Ovary (tissue), 9 donors: ENCODE results near the gene TP63. TPM values are rescaled to one million over a fixed set of nuclear protein-coding genes. Genes with fewer than 3 reads are reported as not detected.
"Not testable (repeated sequence)": the region's sequence is repeated elsewhere in the genome, so short reads cannot be mapped to it uniquely, and the experiment has no call there.

Experiments
- DNase-seq, 5 donors: peaks; one replicate each; pipeline ENCODE4 v3.0.0-alpha.2; 2019 to 2020
- H3K27ac ChIP-seq, 2 donors: fragments of 200-600 bp; one replicate each; pipeline versions ENCODE4 v1.5.1 to v1.8.0; 2019 to 2022
- H3K27me3 ChIP-seq: fragments of 200-600 bp; one replicate; pipeline ENCODE4 v1.8.0; 2022
- H3K36me3 ChIP-seq: fragments of 200-600 bp; sonication (generic); one replicate; pipeline ENCODE4 v1.5.1; 2019
- H3K4me1 ChIP-seq: one replicate; pipeline ENCODE4 v1.8.1; 2013; ENCODE audit warnings: mild to moderate bottlenecking, moderate library complexity; ENCODE audit not compliant: insufficient read depth
- H3K4me3 ChIP-seq: fragments of 200-600 bp; sonication (generic); one replicate; pipeline ENCODE4 v1.5.1; 2017
- H3K9me3 ChIP-seq, 2 donors: fragments of 200-600 bp in 1 of 2; sonication (generic) in 1 of 2; one replicate each; pipeline versions ENCODE4 v1.5.1 to v1.8.1; 2013 to 2019; ENCODE audit warnings: mild to moderate bottlenecking in 1 of 2, moderate library complexity in 1 of 2
- EP300 ChIP-seq: sonication (generic); formaldehyde crosslinking; IDR thresholded peaks from one replicate; pipeline ENCODE4 v1.6.1; 2017; ENCODE audit warnings: antibody characterized with exemption
- POLR2A ChIP-seq: fragments of 450-650 bp; IDR thresholded peaks from one replicate; pipeline ENCODE4 v1.6.1; 2017; ENCODE audit warnings: antibody characterized with exemption, mild to moderate bottlenecking, moderate library complexity
- WGBS, 3 donors: extraction: QIAGEN DNeasy Blood & Tissue Kit in 1 of 3; methylation state at CpG; one replicate each; pipeline versions ENCODE4 v1.1.5 to v1.1.7; 2013 to 2017; 5-methylcytosine and 5-hydroxymethylcytosine counted together
- intact Hi-C, 4 donors: fragments of 100-400 bp; cut with DNase I; formaldehyde crosslinking; loops; one replicate each; pipeline versions ENCODE4 v1.11.0 to v1.15.1; 2022 to 2023
- polyA plus RNA-seq, 2 donors: library from polyadenylated mRNA; stranded (reverse); fragments of 200-250 nt in 1 of 2; fragments of 350-450 nt in 1 of 2; fragmentation: Illumina TruSeq in 1 of 2; extraction: RNeasy Lipid Tissue Mini Kit (QIAGEN cat#74804) in 1 of 2; gene quantifications; one replicate each; pipeline ENCODE4 v1.2.3, GENCODE V29; 2013 to 2014
- total RNA-seq, 7 donors: library from RNA; depleted of rRNA in 2 of 7; stranded (reverse); fragments of >200 nt in 2 of 7; fragmentation: NEBNext Ultra II Directional in 3 of 7; extraction: Animal tissue kit (Norgen Biotek cat#: 25700) in 3 of 7; gene quantifications; one replicate each; pipeline versions ENCODE4 v1.1.0 to v1.2.4, GENCODE V29; 2016 to 2023
- TF ChIP-seq, protein P1 (sequence below), 3 donors: fragments of 450-650 bp in 2 of 3; fragments of 200-600 bp in 1 of 3; IDR thresholded peaks; one replicate each; pipeline versions ENCODE4 v1.5.1 to v1.8.0; 2016 to 2022; ENCODE audit warnings: antibody characterized with exemption in 3 of 3, mild to moderate bottlenecking in 1 of 3
- donor health status: DM: no; HTN: no; CAD: no; lungs with moderate emphysema.
- donor health status: DM: no; HTN: no; CAD: no.
- donor health status: Bipolar disorder and iron deficiency.
- donor health status: DM: yes; HTN: yes; CAD: no.
- donor health status: DM: no; HTN: no; CAD: no.
- donor health status: DM: yes; HTN: yes; CAD: no.

The TP63 gene
- total and polyA plus RNA-seq, 9 donors = 0.15 to 0.79 (median 0.22) TPM; not detected in 1

DNA sequence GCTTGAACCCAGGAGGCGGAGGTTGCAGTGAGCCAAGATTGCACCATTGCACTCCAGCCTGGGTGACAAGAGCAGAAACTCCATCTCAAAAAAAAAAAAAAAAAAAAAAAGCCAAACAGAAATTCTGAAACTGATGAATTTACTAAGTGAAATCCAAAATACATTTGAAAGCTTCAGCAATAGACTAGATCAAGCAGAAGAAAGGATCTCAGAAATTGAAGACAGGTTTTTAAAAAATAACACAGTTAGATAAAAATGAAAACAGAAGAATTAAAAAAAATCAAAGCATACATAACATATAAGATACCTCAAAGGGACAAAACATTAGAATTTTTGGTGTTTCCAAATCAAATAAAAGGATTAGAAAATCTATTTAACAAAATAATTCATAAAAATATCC is 114.4 kb downstream of the TP63 start:
- peaks cover 0 to 3% of the 10 kb centered on the region in 2 donors for H3K9me3 ChIP-seq
- DNase-seq = no peak
- no peaks in the 10 kb centered on the region for H3K36me3 ChIP-seq
- peaks cover 2% of the 10 kb centered on the region for H3K27me3 ChIP-seq
- intact Hi-C loops = no loop called here
- TF ChIP-seq POLR2A = no peak
- TF ChIP-seq, protein P1, sequence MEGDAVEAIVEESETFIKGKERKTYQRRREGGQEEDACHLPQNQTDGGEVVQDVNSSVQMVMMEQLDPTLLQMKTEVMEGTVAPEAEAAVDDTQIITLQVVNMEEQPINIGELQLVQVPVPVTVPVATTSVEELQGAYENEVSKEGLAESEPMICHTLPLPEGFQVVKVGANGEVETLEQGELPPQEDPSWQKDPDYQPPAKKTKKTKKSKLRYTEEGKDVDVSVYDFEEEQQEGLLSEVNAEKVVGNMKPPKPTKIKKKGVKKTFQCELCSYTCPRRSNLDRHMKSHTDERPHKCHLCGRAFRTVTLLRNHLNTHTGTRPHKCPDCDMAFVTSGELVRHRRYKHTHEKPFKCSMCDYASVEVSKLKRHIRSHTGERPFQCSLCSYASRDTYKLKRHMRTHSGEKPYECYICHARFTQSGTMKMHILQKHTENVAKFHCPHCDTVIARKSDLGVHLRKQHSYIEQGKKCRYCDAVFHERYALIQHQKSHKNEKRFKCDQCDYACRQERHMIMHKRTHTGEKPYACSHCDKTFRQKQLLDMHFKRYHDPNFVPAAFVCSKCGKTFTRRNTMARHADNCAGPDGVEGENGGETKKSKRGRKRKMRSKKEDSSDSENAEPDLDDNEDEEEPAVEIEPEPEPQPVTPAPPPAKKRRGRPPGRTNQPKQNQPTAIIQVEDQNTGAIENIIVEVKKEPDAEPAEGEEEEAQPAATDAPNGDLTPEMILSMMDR (IDR thresholded peaks at IDR 0.05) = no peak
- no peak for TF ChIP-seq EP300
- no peak overlapping the region for H3K4me3 ChIP-seq
- WGBS, 3 donors = 96 to 100% (median 100%) methylated on average over 1 of the region's 1 CpG
- no peak overlapping the region for H3K27ac ChIP-seq
- no peaks in the 10 kb centered on the region for H3K4me1 ChIP-seq

DNA sequence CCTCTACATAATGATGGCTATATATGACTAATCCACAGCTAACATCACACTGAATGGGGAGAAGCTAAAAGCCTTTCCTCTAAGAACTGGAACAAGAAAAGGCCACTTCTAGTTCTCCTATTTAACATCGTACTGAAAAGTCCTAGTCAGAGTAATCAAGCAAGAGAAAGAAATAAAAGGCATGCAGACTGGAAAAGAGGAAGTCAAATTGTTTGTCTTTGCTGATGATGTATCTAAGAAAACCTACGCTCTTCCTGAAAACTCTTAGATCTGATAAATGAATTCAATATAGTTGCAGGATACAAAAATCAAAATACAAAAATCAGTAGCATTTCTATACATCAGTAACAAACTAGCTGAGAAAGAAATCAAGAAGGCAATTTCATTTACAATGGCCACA is 116.9 kb downstream of the TP63 start:
- 86 to 92% (median 90%) methylated on average over 2 of the region's 2 CpGs for WGBS, 3 donors
- H3K36me3 ChIP-seq = no peaks in the 10 kb centered on the region
- intact Hi-C loops = no loop called here
- H3K27ac ChIP-seq = no peak overlapping the region
- H3K27me3 ChIP-seq = no peaks in the 10 kb centered on the region
- H3K4me1 ChIP-seq = no peaks in the 10 kb centered on the region
- no peak for DNase-seq
- H3K4me3 ChIP-seq = no peak overlapping the region
- no peak for TF ChIP-seq EP300
- TF ChIP-seq POLR2A = no peak
- TF ChIP-seq, protein P1 (IDR thresholded peaks at IDR 0.05) = no peak
- peaks cover 0 to 3% of the 10 kb centered on the region in 2 donors for H3K9me3 ChIP-seq

DNA sequence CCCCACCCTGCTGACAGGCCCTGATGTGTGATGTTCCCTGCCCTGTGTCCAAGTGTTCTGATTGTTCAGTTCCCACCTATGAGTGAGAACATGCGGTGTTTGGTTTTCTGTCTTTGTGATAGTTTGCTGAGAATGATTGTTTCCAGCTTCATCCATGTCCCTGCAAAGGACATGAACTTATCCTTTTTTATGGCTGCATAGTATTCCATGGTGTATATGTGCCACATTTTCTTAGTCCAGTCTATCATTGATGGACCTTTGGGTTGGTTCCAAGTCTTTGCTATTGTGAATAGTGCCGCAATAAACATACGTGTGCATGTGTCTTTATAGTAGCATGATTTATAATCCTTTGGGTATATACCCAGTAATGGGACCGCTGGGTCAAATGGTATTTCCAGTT is 119.8 kb downstream of the TP63 start:
- H3K4me3 ChIP-seq, intact Hi-C loops, H3K27ac ChIP-seq, H3K9me3 ChIP-seq, H3K36me3 ChIP-seq, H3K27me3 ChIP-seq, H3K4me1 ChIP-seq, DNase-seq: not testable (repeated sequence)
- WGBS, 3 donors = 94 to 95% (median 94%) methylated on average over 4 of the region's 4 CpGs

DNA sequence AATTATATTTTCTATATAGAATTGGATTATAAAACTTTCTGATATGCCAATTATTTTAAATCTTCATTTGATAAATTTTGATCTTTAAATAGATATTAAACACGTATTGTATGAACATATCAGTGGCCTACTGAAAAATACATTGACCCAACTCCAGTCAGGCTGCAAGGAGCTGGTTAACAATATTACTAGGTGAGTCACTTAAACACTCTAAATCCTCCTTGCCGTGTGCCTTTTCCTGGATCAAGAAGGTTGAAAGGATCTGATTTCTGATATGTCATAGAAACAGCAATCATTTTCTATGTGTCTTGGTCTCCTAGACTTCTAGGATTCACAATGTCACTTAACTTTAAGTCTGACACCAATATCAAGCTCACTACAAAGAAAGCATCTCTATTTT is 123.2 kb downstream of the TP63 start:
- no peaks in the 10 kb centered on the region for H3K9me3 ChIP-seq
- WGBS, 3 donors = 66 to 84% (median 78%) methylated on average over 2 of the region's 2 CpGs
- intact Hi-C loops = no loop called here
- TF ChIP-seq, protein P1 (IDR thresholded peaks at IDR 0.05) = no peak
- TF ChIP-seq EP300 (no peak), POLR2A (no peak)
- no peak overlapping the region for H3K4me3 ChIP-seq
- no peaks in the 10 kb centered on the region for H3K4me1 ChIP-seq
- H3K27ac ChIP-seq = no peak overlapping the region
- no peak for DNase-seq
- H3K36me3 ChIP-seq = no peaks in the 10 kb centered on the region
- H3K27me3 ChIP-seq = no peaks in the 10 kb centered on the region

DNA sequence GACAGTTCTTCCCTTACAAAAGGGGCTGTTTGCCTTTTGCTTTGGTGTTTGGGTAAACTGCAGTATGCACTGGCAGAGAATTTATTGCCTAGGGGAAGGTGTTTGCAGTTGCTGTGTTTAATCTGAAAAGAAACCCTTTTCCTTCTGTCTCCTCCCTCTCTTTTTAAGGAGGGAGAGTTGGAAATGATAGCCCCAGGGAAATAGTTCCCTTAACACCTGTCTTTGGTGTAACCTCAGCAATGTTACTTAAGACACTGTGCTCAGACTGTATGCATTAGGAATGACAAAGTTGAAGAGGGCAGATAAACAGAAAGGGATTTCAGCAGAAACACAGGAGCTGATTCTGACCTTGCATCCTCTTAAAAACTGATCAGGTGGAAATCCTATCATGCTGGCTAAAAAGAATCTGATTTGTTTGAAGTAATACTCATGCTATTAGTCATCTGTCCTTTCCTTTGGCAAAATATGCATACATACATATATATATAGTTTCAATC is 125.4 kb downstream of the TP63 start:
- no peak for DNase-seq
- intact Hi-C loops = no loop called here

More for the DNA sequence above, 125.4 kb downstream of the TP63 start:
- no peaks in the 10 kb centered on the region for H3K27me3 ChIP-seq
- no peak for TF ChIP-seq EP300
- H3K36me3 ChIP-seq = no peaks in the 10 kb centered on the region
- H3K9me3 ChIP-seq = peaks cover 0 to 4% of the 10 kb centered on the region in 2 donors
- no peak overlapping the region for H3K4me3 ChIP-seq
- no peaks in the 10 kb centered on the region for H3K4me1 ChIP-seq
- H3K27ac ChIP-seq = no peak overlapping the region
